ENCODE data around the gene AREG. TPM values are rescaled to one million over a fixed set of nuclear protein-coding genes. Genes with fewer than 3 reads are reported as not detected.

AREG gene
- total RNA-seq, 1 experiment from 2014 or later, result 203 TPM

GRCh38 chr4:74441744-74442143 lies 3.2 kb upstream of the AREG start:
- POLR2A ChIA-PET (ENCODE audit: unreplicated experiment), result no interaction called here
- Histone ChIP-seq H3K4me2 (ENCODE audit: low read length) (peak overlapping the region; percentile 11; the same call in 1 of the 2 replicates), H3K36me3 (ENCODE audit: low read depth, low read length) (peaks cover 6% of the 10 kb centered on the region), H3K27ac (ENCODE audit: low read length) (peak overlapping the region; percentile 62), H3F3A (ENCODE audit: low read length, unreplicated experiment) (peaks cover 4% of the 10 kb centered on the region), H3K4me3 (ENCODE audit: low read length) (no peak overlapping the region), H2AFZ (ENCODE audit: low read length) (no peak overlapping the region), H3K9me2 (replicated peaks; ENCODE audit: low read length) (no peaks in the 10 kb centered on the region), H3K9ac (ENCODE audit: low read length) (no peak overlapping the region), H4K20me1 (ENCODE audit: low read length) (peaks cover under 1% of the 10 kb centered on the region; the same call in 1 of the 2 replicates), H3K9me3 (ENCODE audit: low read length) (no peaks in the 10 kb centered on the region), H3K27me3 (ENCODE audit: low read length) (no peaks in the 10 kb centered on the region), H3K4me1 (ENCODE audit: insufficient read depth, low read length) (peaks cover 18% of the 10 kb centered on the region), H3K79me2 (ENCODE audit: low read length) (peaks cover 21% of the 10 kb centered on the region)
- CTCF ChIA-PET, result no interaction called here
- no TSS peak for BruUV-seq (replicated peaks)
- TF ChIP-seq CTCF (conservative IDR thresholded peaks at IDR 0.05; ENCODE audit: low read depth, low read length), result no peak
- no peak for TF ChIP-seq EZH2 (IDR thresholded peaks at IDR 0.05; ENCODE audit: low read length, unreplicated experiment)
- TF ChIP-seq EZH2phosphoT487 (IDR thresholded peaks at IDR 0.05; ENCODE audit: borderline replicate concordance, low read length), result no peak
- no peak for ATAC-seq
- intact Hi-C loops (cut with micrococcal nuclease), result no loop called here
- DNase-seq, result peak; percentile 69

- H3F3A ChIP-seq (ENCODE audit: low read length, unreplicated experiment), result peaks cover 10% of the 10 kb centered on the region
- H3K27me3 ChIP-seq (ENCODE audit: low read length), result no peaks in the 10 kb centered on the region
- H4K20me1 ChIP-seq (ENCODE audit: low read length), result peaks cover 14% of the 10 kb centered on the region
- TF ChIP-seq CTCF (conservative IDR thresholded peaks at IDR 0.05; ENCODE audit: low read depth, low read length) (no peak), EZH2phosphoT487 (IDR thresholded peaks at IDR 0.05; ENCODE audit: borderline replicate concordance, low read length) (no peak), EZH2 (IDR thresholded peaks at IDR 0.05; ENCODE audit: low read length, unreplicated experiment) (no peak)
- ATAC-seq (no peak), DNase-seq (peak; percentile 72)
- peaks cover 62% of the 10 kb centered on the region for H3K4me1 ChIP-seq (ENCODE audit: insufficient read depth, low read length)
- peak overlapping the region; percentile 76 for H3K4me3 ChIP-seq (ENCODE audit: low read length)
- peak overlapping the region; percentile 91 for H3K9ac ChIP-seq (ENCODE audit: low read length)
- H3K9me3 ChIP-seq (ENCODE audit: low read length), result no peaks in the 10 kb centered on the region
- H3K36me3 ChIP-seq (ENCODE audit: low read depth, low read length), result peaks cover 37% of the 10 kb centered on the region
- peak overlapping the region; percentile 80 for H3K27ac ChIP-seq (ENCODE audit: low read length)
- CTCF ChIA-PET, result no interaction called here
- POLR2A ChIA-PET (ENCODE audit: unreplicated experiment), result no interaction called here
- TSS peak; percentile 31 for BruUV-seq (replicated peaks)
- H3K9me2 ChIP-seq (replicated peaks; ENCODE audit: low read length), result no peaks in the 10 kb centered on the region
- no peak overlapping the region for H2AFZ ChIP-seq (ENCODE audit: low read length)
- H3K4me2 ChIP-seq (ENCODE audit: low read length), result peak overlapping the region; percentile 86
- H3K79me2 ChIP-seq (ENCODE audit: low read length), result peaks cover 55% of the 10 kb centered on the region
- intact Hi-C loops (cut with micrococcal nuclease), result loop anchor here (1.0 to 5.0 kb wide), 2 partner anchors 49 to 126 kb away; no protein-coding TSS in a partner anchor
Observed at GRCh38 chr4:74446193-74446868, 1.4 kb downstream of the AREG start.

GRCh38 chr4:74446896-74447295 lies 2.0 kb downstream of the AREG start:
- H3K36me3 ChIP-seq (ENCODE audit: low read depth, low read length), result peaks cover 43% of the 10 kb centered on the region
- H3K4me2 ChIP-seq (ENCODE audit: low read length), result peak overlapping the region; percentile 86
- peak overlapping the region; percentile 76 for H3K4me3 ChIP-seq (ENCODE audit: low read length)
- H3K9me2 ChIP-seq (replicated peaks; ENCODE audit: low read length), result no peaks in the 10 kb centered on the region
- no TSS peak for BruUV-seq (replicated peaks)
- POLR2A ChIA-PET (ENCODE audit: unreplicated experiment), result interaction anchor here (0.6 kb wide), 1 partner anchor 118 kb away, joined by 15 read pairs; no protein-coding TSS in a partner anchor
- H3K4me1 ChIP-seq (ENCODE audit: insufficient read depth, low read length), result peaks cover 67% of the 10 kb centered on the region
- H3K9ac ChIP-seq (ENCODE audit: low read length), result peak overlapping the region; percentile 91
- peaks cover 14% of the 10 kb centered on the region for H3F3A ChIP-seq (ENCODE audit: low read length, unreplicated experiment)
- no peaks in the 10 kb centered on the region for H3K9me3 ChIP-seq (ENCODE audit: low read length)
- peaks cover 14% of the 10 kb centered on the region for H4K20me1 ChIP-seq (ENCODE audit: low read length)
- CTCF ChIA-PET, result no interaction called here
- intact Hi-C loops (cut with micrococcal nuclease), result loop anchor here (1.0 to 5.0 kb wide), 2 partner anchors 50 to 127 kb away; no protein-coding TSS in a partner anchor
- peaks cover 55% of the 10 kb centered on the region for H3K79me2 ChIP-seq (ENCODE audit: low read length)
- DNase-seq, result no peak
- peak overlapping the region; percentile 80 for H3K27ac ChIP-seq (ENCODE audit: low read length)
- no peak overlapping the region for H2AFZ ChIP-seq (ENCODE audit: low read length)
- TF ChIP-seq CTCF (conservative IDR thresholded peaks at IDR 0.05; ENCODE audit: low read depth, low read length), result no peak
- TF ChIP-seq EZH2phosphoT487 (IDR thresholded peaks at IDR 0.05; ENCODE audit: borderline replicate concordance, low read length), result no peak
- no peak for TF ChIP-seq EZH2 (IDR thresholded peaks at IDR 0.05; ENCODE audit: low read length, unreplicated experiment)
- no peak for ATAC-seq
- no peaks in the 10 kb centered on the region for H3K27me3 ChIP-seq (ENCODE audit: low read length)

Measured in PC-3 (cell line).